ENCODE results near the gene TFDP1. TPM values are rescaled to one million over a fixed set of nuclear protein-coding genes. Genes with fewer than 3 reads are reported as not detected.

The TFDP1 gene, protein sequence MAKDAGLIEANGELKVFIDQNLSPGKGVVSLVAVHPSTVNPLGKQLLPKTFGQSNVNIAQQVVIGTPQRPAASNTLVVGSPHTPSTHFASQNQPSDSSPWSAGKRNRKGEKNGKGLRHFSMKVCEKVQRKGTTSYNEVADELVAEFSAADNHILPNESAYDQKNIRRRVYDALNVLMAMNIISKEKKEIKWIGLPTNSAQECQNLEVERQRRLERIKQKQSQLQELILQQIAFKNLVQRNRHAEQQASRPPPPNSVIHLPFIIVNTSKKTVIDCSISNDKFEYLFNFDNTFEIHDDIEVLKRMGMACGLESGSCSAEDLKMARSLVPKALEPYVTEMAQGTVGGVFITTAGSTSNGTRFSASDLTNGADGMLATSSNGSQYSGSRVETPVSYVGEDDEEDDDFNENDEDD
- total RNA-seq, result 31.8 and 34.5 TPM in 2 replicates

GRCh38 chr13:113584205-113584869, at the start of gene TFDP1:
TSS of gene TFDP1 (plus strand) at chr13:113584753. CDS start at chr13:113585838, 1,085 bp downstream.
- DNase-seq (ENCODE audit: low read depth in 2 of 2), result peak; percentile 86 to 89

- DNase-seq (ENCODE audit: low read depth in 2 of 2), result no peak
Observed at GRCh38 chr13:113535381-113535781, 49.2 kb upstream of the TFDP1 start.

GRCh38 chr13:113536461-113537110, 48.0 kb upstream of the TFDP1 start:
- no peak for DNase-seq (ENCODE audit: low read depth in 2 of 2)

DNA sequence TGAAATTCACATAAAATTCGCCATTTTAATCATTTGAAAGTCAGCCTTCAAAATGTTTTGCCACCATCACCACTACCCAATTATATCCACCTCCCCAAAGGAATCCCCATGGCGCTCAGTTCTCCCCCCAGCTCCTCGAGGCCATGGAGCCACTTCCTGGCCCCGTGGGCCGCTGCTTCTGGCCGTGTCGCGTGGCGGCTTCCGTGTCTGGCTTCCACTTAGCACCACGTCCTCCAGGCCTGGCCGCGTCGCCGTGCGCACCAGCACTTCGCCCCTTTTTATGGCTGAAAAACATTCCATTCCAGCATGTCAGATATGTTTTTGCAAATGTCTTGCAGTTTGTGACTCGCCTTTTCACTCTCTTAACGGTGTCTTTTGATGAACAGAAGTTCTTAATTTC, 47.3 kb upstream of the TFDP1 start:
- DNase-seq (ENCODE audit: low read depth in 2 of 2), result no peak

DNA sequence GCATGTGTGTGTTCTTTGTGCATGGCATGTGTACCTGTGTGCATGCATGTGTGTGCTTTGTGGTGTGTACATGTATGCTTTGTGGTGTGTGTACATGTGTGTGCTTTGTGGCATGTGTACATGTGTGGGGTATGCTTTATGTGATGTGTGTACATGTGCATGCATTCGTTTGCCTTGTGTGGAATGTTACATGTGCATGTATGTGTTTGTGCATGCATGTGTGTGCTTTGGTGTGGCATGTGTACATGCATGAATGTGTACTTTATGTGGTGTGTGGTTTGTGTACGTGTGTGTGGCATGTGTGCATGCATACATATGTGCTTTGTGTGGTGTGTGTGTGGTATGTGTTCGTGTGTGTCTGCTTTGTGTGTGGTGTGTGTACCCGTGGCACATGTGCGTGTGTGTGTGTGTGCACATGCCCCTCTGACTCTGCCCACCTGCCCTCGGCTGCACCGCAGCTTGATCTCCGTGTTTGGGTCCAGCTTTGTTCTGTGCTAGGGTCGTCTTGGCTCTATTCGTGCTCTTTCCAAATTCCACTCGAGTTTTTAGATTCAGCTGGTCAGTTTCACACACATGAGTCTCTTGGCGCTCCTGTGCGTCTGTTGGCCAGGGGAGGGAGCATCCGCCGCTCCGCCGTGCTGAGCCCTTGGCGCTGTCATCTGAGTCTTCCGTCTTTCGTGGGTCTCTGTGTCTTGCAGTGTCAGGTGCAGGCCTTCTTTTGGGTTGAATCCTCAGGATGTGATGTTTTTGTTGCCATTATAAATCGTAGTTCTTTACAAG, 46.5 kb upstream of the TFDP1 start:
- DNase-seq (ENCODE audit: low read depth in 2 of 2), result no peak

DNA sequence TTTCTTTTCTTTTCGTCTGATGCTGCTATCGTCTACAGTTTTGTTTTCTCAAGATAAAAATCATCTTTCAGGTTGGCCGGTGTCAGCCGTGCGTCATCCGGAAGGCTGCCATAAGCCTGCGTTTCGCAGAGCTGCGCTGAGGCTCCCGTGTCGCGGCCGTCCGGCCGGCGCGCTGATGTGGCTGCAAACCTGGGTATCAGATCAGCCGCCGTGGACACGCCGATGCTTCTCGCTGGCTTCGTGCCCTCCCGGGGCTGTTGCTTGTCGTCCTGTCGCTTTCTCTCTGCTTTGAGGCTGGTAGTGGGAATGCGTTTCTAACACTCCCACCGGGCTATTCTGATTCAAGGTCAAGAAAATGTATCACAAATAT, 45.9 kb upstream of the TFDP1 start:
- no peak for DNase-seq (ENCODE audit: low read depth in 2 of 2)

GRCh38 chr13:113539176-113539575, 45.4 kb upstream of the TFDP1 start:
- no peak for DNase-seq (ENCODE audit: low read depth in 2 of 2)

- DNase-seq (ENCODE audit: low read depth in 2 of 2), result no peak
Observed at GRCh38 chr13:113539822-113540221, 44.7 kb upstream of the TFDP1 start.

DNA sequence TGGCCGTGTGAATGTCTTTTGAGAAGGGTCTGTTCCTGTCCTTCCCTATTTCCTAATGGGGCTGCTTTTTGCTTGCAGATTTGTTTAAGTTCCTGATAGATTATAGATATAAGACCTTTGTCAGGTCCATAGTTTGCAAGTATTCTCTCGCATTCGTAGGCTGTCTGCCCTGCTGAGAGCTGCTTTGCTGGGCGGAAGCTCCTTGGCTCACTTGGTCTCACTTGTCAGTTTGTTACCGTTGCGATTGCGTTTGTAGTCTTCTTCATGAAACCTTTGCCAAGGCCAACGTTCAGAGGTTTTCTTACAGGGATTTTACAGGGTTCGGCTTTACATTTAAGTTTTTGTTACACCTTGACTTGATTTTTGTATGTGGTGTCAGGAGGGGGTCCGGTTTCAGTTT, 44.0 kb upstream of the TFDP1 start:
- DNase-seq (ENCODE audit: low read depth in 2 of 2), result no peak

GRCh38 chr13:113542751-113543424, 41.7 kb upstream of the TFDP1 start:
- no peak for DNase-seq (ENCODE audit: low read depth in 2 of 2)

GRCh38 chr13:113544071-113544891, 40.3 kb upstream of the TFDP1 start:
- DNase-seq (ENCODE audit: low read depth in 2 of 2), result no peak

DNA sequence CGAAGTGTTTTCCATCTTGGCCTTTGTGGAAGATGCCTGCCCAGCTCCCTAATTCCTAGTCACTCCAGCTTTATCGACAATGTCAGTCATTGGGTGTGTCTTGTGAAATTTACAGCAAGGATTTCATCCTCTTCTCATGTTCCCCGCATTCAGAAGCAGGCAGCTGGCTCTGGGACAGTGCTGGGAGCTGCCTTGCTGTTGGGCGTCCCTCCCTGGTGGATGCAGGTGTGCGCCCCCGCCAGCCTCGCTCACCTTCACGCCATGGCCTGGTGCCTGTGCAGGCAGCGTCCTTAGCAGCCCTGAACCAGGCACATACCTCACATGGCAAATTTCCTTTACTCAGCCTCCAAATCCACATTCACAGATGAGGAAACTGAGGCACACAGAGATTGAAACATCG, 39.7 kb upstream of the TFDP1 start:
- no peak for DNase-seq (ENCODE audit: low read depth in 2 of 2)

DNA sequence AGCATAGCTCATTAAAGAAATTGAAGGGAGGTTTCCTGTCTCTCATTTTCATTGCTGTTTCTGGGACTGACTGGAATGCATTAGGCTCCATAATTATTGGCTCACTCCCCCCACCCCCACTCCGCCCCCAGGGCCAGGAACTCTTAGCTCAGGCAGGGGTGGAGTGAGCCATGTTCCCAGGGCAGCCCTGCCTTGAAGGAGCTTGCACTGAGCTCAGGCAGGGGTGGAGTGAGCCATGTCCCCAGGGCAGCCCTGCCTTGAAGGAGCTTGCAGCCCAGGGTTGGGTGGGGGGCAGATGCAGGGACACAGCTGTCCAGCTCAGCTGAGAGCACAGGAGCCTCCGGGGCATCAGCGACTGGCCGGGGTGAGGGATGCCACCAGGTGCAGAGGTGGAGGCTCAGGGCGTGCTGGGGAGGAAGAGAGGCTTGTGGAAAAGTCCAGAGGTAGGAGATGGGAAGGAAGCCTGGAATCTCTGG, 39.1 kb upstream of the TFDP1 start:
- peak; percentile 13 to 27 for DNase-seq (ENCODE audit: low read depth in 2 of 2)

DNA sequence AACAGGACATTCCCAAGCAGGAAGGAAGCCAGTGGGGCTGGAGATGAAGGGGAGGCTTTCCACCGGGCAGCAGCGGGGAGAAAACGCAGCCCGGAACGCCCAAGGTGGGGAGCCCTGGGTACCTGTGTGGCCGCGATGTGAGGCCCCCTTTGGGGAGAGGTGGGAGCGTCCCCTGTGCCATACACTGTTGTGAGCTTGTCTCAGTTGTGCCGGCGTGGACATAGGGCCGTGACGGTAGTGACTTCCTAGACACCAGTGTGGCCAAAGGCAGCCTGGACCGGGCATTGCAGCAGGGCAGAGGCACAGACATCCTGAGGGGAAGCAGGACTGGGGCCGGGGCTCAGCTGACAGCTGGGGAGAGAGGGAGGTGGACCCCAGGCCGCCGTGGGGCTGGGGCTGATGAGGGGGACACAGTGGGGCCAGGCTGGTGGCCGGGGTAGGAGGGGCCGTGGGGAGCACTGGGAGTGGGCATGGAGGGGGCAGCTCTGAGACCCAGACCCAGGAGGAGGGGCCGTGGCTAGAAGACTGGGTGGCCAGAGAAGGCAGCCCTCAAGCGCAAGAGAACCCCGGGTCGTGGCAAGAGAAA, 38.5 kb upstream of the TFDP1 start:
- DNase-seq (ENCODE audit: low read depth in 2 of 2), result peak in 1 of 2 donors; percentile 47

GRCh38 chr13:113546571-113547237, 37.8 kb upstream of the TFDP1 start:
- DNase-seq (ENCODE audit: low read depth in 2 of 2), result peak; percentile 75 to 83

DNA sequence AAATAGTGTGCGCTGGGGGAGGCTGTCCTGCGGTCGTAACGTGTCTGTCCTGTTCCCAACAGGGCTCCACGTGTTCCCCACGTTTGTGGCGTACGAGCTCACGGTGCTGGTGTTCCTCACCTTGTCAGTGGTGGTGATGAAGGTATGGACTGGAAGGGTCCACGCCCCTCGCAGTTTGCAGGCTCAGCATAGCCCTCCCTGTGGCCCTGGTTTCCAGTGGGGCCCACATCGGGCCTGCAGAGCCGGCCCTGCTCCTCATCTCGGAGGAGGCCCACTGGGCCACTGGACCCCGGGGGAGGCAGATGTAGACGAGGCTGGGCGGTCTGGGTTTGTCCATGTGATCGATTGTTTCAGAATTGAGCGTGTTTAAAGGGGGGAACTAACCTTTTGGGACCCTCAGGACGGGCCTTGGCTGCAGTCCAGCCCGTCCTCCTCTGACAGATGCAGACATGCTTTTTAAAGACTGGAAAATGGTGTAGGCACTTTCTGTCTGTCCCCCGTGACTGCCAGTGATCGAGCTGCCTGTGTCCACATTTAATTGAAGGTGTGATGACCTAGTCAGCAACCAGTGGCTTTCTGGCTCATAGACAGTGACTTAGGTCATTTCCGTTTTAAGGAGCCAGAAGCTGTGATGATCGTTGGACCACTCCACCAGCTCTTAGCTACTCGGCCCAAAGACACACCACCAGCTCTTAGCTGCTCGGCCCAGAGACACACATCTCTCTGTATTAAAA, 37.1 kb upstream of the TFDP1 start:
- DNase-seq (ENCODE audit: low read depth in 2 of 2), result peak; percentile 67 to 75

GRCh38 chr13:113548171-113548641, 36.3 kb upstream of the TFDP1 start:
- no peak for DNase-seq (ENCODE audit: low read depth in 2 of 2)

All from lung microvascular endothelial cell (primary cell).